Cerebellar cortex (tissue), 1 donor: Measurements from ENCODE around the gene MRGPRX1.
"Not testable (repeated sequence)": the region's sequence is repeated elsewhere in the genome, so short reads cannot be mapped to it uniquely, and the experiment has no call there.

ENCODE experiments used
- DNase-seq: peaks from one replicate; pipeline ENCODE4 v3.0.0-alpha.2; 2015; ENCODE audit warnings: low spot score

The MRGPRX1 gene

DNA sequence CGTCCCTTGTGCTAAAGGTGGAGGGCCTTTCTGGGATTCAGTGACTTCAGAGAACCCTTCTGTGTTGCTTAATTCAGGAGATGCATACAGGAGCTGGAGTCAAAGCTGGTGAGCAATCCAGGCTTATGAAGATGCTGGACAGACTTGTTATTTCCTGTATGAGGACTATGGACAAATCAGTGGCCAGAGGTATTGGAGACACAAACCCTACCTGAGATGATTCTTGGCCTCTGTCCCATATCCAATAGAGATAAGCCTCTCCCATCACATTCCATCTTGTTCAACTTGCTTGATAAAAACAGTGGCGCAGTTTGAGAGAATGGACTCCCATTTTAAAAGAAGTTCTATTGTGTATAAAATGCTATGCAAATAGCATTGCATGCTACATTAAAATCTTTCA lies at the start of gene MRGPRX1:
Gene MRGPRX1, minus strand, starts transcription at position 101 of the 400 bp plus-strand sequence. CDS start 4,630 bp downstream, outside the sequence.
- no peak for DNase-seq

DNA sequence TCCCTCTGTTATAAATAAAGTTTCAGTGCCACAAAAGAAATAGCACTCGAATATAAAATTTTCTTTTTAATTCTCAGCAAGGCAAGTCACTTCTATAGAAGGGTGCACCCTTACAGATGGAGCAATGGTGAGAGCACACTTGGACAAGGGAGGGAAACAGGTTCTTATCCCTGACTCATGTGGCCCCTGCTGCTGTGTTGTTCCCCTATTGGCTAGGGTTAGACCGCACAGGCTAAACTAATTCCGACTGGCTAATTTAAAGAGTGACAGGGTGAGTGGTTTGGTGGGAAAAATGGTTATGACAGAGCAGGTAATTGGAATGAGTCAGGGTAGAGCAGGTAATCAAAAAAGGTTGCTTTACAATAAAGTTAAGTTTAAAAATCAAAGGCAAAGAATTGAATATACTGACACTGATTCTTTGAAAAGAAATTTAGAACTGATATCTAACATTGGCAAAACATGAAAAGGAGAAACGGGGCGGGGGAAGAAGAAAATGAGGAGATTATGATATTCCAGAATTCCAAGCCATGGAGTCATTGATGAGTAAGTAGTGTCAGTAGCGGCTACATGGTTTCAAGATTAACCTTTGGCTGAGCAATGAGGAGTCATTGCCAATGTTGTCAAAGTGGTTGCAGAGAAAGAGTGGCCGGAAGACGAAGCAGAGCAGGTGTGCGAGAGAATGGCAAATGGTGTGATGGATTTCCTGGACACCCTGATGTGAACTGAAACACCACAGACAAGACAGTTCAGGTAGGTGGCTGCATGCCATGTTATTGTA lies 48.4 kb upstream of the MRGPRX1 start:
- DNase-seq, result no peak

DNA sequence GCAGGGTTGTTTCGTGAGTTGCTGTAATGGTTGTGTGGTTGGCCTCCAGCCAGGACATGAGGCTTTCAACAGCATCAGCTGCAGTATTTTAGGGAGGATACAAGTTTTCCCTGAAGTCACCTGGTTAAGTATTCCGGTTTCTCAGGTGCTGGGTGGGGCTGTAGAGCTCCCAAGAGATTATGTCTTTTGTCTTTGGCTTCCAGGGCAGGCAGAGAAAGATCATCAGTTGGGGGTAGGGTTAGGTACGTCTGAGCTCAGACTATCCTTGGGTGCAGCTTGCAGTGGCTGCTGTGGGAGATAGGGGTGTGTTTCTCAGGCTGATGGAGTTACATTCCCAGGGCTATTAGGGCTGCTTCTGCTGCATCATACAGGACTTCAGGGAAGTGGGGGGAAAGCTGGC lies 47.5 kb upstream of the MRGPRX1 start:
- no peak for DNase-seq

DNA sequence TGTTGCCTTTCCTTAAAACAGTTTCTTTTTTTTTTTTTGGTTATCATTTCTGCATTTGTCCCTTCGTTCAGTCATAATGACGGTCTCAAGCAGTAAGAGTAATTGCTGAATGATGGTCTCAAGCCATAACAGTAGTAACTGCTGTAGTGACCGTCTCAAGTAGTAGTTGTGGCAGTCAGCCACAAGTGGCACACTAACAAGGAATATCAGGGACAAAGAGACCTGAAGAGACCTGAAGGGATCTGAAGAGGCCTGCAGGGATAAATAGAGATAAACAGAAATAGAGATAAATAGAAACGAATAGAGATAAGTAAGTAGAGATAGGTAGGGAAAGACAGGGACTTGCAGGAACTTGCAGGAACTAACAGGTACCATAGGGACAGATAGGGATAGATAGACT lies 42.7 kb upstream of the MRGPRX1 start:
- no peak for DNase-seq

DNA sequence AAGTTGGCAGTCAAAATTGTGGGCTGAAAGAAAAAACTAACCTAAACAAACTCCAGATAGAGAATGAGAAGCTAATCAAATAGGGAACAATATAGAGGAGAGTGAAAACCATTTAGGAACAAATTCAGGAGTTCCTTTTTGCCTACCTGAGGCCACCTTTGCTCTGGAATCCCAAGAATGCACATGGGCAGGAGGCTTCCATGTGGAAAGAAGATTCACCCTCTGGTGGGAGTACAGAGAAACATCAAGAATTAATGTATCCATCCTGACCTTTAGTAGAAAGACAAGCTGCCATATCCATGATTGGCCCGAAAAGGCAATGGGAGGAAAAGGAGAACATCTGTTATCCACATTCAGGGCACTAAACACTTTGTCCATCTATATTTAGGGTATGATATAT lies 35.0 kb upstream of the MRGPRX1 start:
- no peak for DNase-seq

DNA sequence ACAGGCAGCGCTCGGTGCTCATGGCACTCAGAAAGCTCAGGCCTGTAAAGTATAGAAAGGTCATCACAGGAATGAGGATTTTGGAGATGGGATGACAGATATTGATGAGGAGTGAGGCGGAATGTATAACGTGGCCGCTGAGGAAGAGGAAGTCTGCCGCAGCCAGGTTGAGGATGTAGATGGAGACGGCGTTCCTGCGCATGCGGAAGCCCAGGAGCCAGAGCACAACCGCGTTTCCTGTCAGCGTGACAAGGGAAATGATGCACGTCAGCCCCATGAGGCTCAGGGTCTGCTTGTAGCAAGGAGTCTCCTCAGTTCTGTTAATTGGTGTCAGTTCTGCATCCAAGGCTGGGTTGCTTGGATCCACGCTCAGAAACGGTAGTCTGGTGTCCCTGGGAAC lies 33.1 kb upstream of the MRGPRX1 start:
- no peak for DNase-seq

DNA sequence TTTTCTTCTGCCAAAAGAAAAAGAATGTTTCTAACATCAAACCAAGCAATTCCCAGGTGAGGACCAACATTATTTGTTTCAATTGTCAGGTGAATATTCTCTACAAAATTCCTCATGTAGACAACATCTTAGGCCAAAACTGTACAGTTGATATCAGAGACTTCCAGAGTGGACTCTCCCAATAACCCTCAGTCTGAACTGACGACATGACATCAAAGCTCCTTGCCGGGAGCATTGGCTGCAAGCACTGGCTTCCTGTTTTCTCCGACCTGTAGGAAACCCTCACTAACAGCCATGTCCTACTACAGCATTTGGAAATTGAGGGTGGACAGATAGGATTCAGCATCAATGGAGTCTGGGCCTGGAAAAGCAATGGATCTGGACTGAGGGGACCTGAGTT lies 30.5 kb upstream of the MRGPRX1 start:
- no peak for DNase-seq

DNA sequence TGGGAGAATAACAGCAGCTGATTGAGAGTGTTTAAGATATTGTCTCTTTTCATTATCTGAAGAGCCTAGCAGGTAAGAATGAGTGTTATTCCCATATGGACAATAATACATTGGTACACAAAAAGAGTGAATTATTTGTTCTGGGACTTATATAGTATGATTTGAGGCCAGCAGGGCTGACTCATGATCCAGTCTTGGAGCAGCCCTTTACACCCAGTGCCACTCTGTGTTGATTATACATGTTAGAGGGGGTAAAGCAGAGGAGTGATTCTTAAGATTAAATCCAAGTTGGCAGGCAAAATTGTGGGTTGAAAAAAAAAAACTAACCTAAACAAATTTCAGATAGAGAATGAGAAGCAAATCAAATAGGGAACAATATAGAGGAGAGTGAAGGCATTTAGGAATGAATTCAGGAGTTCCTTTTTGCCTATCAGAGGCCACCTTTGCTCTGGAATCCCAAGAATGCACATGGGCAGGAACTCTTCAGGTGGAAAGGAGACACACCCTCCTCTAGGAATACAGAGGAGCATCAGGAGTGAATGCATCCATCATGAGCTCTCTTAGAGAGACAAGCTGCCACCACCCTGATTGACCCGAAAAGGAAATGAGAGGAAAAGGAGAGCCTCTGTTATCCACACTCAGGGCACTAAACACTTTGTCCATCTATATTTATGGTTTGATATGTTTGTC lies 19.2 kb upstream of the MRGPRX1 start:
- DNase-seq, result no peak

DNA sequence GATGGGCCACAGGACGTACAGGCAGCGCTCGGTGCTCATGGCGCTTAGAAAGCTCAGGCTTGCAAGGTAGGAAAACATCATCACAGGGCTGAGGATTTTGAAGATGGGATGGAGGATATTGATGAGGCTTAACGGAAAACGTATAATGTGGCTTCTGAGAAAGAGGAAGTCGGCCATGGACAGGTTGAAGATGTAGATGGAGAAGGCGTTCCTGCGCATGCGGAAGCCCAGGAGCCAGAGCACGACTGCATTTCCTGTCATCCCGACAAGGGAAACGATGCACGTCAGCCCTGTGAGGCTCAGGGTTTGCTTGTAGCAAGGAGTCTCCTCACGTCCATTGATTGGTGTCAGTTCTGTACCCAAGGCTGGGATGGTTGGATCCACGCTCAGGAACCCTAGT lies 17.4 kb upstream of the MRGPRX1 start:
- DNase-seq, result no peak

DNA sequence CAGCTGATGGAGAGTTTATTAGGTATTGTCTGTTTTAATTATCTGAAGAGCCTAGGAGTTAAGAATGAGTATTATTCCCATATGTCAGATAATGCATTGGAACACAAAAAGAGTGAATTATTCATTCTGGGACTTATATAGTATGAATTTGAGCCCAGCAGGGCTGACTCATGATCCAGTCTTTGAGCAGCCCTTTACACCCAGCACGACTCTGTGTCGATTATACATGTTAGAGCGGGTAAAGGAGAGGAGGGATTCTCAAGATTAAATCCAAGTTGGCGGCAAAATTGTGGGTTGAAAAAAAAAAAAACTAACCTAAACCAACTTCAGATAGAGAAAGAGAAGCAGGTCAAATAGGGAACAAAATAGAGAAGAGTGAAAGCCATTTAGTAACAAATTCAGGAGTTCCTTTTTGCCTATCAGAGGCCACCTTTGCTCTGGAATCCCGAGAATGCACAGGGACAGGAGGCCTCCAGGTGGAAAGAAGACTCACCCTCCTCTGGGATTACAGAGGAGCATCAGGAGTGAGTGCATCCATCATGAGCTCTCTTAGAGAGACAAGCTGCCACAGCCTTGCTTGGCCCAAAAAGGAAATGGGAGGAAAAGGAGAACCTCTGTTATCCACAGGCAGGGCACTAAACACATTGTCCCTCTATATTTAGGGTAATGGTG lies 3.1 kb downstream of the MRGPRX1 start:
- DNase-seq, result no peak

DNA sequence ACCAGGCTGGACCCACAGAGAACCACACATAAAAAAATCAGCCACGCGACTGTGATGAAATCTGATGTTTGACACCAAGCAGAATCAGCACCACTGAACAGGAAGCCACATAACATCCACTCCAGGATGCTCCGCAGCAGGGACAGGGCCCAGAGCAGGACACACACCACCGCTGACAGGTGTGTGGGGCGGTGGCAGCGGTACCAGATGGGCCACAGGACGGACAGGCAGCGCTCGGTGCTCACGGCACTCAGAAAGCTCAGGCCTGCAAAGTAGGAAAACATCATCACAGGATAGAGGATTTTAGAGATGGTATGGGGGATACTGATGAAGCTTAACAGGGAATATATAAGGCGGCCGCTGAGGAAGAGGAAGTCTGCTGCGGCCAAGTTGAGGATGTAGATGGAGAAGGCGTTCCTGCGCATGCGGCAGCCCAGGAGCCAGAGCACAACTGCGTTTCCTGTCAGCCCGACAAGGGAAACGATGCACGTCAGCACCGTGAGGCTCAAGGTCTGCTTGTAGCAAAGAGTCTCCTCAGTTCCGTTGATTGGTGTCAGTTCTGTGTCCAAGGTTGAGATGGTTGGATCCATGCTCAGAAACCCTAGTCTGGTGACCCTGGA lies 4.9 kb downstream of the MRGPRX1 start:
- DNase-seq, result no peak

DNA sequence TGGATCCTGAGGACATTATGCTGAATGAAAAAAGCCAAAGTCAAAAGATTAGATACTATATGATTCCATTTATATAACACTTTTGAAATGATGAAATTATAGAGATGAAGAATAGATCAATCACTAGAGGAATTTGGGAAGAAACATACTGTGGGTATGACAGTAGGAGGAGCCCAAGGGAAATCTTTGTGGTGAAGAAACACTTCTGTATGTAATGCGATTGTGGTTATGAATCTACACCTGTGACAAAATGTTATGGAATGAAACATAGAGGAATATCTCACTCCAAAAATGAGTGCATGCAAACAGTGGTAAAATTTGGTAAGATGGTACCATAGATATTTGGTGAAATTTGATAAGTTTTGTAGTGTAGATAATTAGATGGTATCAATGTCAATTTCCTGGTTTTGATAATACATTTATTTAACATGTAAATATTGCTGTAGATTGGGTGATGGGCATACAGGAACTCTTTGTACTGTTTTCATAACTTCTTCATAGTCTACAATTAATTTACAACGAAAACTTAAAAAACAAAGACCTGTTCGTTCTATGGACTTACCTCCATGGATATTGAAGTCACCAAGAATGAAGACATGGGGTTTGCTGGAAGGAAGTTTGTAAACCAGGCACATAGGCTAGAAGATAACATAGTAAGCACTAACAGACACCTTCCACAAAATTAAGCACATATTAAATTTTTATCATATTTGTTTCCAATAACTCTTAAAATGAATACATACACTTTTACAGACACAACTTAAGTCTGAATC lies 11.5 kb downstream of the MRGPRX1 start:
- no peak for DNase-seq

DNA sequence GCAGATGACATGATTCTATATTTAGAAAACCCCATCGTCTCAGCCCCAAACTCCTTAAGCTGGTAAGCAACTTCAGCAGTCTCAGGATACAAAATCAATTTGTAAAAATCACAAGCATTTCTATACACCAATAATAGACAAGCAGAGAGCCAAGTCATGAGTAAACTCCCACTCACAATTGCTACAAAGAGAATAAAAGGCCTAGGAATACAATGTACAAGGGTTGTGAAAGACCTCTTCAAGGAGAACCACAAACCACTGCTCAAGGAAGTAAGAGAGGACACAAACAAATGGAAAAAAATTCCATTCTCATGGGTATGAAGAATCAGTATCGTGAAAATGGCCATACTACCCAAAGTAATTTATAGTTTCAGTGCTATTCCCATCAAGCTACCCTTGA lies 13.8 kb downstream of the MRGPRX1 start:
- DNase-seq, result not testable (repeated sequence)

DNA sequence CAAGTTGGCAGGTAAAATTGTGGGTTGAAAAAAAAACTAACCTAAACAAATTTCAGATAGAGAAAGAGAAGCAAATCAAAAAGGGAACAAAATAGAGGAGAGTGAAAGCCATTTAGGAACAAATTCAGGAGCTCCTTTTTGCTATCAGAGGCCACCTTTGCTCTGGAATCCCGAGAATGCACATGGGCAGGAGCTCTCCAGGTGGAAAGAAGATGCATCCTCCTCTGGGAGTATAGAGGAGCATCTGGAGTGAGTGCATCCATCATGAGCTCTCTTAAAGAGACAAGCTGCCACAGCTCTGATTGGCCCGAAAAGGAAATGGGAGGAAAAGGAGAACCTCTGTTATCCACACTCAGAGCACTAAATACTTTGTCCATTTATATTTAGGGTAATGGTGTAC lies 26.3 kb downstream of the MRGPRX1 start:
- no peak for DNase-seq

DNA sequence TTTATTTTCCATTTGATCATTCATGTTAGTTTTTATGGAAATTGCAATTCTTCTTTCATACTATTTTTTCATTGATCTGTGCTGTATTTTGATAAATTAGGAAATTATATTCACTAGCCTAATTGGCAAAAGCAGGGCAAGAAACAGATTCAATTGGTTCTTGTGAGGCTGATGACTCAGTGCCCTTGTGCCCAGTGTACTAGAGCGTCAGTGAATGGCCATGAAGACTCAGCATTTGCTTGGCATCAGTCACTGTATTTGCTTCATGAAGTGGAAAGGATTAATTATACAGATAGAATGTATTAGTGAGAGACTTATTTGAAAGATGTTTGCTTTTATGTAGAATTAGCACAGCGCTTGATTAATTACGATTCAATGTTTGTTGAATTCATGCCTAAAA lies 31.8 kb downstream of the MRGPRX1 start:
- no peak for DNase-seq

DNA sequence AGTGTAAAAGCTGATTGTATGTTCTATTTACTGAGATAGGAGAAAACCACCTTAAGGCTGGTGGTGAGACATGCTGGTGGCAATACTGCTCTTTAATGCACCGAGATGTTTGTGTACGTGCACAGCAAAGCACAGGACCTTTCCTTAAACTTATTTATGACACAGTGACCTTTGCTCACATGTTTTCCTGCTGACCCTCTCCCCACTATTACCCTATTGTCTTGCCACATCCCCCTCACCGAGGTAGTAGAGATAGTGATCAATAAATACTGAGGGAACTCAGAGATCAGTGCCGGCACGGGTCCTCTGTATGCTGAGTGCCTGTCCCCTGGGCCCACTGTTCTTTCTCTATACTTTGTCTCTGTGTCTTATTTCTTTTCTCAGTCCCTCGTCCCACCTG lies 38.6 kb downstream of the MRGPRX1 start:
- not testable (repeated sequence) for DNase-seq

DNA sequence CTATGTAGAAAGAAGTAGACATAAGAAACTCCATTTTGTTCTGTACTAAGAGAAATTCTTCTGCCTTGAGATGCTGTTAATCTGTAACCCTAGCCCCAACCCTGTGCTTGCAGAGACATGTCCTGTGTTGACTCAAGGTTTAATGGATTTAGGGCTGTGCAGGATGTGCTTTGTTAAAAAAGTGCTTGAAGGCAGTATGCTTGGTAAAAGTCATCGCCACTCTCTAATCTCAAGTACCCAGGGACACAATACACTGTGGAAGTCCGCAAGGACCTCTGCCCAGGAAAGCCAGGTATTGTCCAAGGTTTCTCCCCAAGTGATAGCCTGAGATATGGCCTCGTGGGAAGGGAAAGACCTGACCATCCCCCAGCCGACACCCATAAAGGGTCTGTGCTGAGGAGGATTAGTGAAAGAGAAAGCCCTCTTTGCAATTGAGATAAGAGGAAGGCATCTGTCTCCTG lies 39.0 kb downstream of the MRGPRX1 start:
- not testable (repeated sequence) for DNase-seq

DNA sequence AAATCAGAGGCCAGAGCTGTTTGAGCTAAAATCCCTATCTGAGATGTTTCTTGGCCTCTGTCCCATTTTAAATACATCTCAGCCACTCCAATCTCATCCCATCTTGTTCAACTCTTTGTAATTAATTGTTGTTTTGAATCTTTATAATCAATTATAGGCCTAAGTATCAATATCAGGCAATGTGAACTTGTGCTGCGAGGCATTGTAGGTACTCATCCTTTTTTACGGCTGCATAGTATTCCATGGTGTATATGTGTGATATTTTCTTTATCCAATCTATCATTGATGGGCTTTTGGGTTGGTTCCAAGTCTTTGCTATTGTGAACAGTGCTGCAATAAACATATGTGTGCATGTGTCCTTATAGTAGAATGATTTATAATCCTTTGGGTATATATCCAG lies 47.5 kb downstream of the MRGPRX1 start:
- DNase-seq, result not testable (repeated sequence)

DNA sequence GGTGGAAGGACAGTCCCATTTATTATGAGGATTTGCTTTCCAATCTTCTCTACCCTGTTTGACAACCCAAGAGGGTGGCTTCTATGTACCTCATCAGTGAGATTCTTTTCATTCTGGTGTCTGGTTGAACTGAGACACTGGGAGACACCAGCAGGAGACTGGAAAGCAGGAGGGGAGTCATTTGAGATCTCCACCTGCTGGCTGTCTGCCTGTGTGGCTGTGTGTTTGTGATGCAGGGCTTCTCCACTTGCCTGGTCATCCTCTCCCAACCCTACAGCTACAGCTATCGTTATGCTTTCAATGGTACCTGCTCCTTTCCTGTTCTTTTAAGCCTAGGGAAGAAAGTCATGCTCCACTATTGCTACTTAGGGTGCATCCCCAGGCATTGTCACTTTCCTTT lies 48.6 kb downstream of the MRGPRX1 start:
- DNase-seq, result no peak
